HCT116 (cell line): Measurements from ENCODE around the gene WDR88. TPM values are rescaled to one million over a fixed set of nuclear protein-coding genes. Genes with fewer than 3 reads are reported as not detected.

Source experiments
- ATAC-seq: fragments of 200-7000 bp; cut with Tn5 transposase; 2 replicates; pipeline ENCODE4 v1.9.1; 2020; ENCODE audit warnings: mild to moderate bottlenecking, moderate library complexity
- BruUV-seq: library from RNA; stranded (reverse); fragments of 400-500 nt; replicated peaks from 2 replicates; lab custom pipeline; 2021; lab: Mats Ljungman, UMichigan
- CTCF ChIA-PET: fragments of 300-600 bp; sonication (Branson Sonifier 250); formaldehyde crosslinking; loops from one replicate; lab custom pipeline; 2021; ENCODE audit warnings: antibody characterized with exemption; lab: Charles Lee
- POLR2A ChIA-PET: fragments of 300-600, 350-600 bp; sonication (Branson Sonifier 250); formaldehyde crosslinking; loops from one replicate; lab custom pipeline; 2021; ENCODE audit warnings: antibody characterized with exemption; lab: Charles Lee
- RAD21 ChIA-PET, 2 experiments: fragments of 300-600 bp; sonication (Branson Sonifier 250); formaldehyde crosslinking; loops; one replicate each; lab custom pipeline; 2023; ENCODE audit warnings: low total read pairs in 2 of 2; ENCODE audit not compliant: uncharacterized antibody in 2 of 2, unreplicated experiment in 2 of 2, low non-redundant PET in 1 of 2; lab: Charles Lee
- DNase-seq: peaks from one replicate; pipeline ENCODE4 v3.0.0-alpha.2; 2010; ENCODE audit warnings: low read depth, low spot score
- H2AFZ ChIP-seq: fragments of 200-600 bp; shearing (Covaris generic), sonication (generic); 2 replicates; pipeline ENCODE4 v1.6.1; 2017; ENCODE audit warnings: low read depth, mixed run types, mixed read lengths, antibody characterized with exemption, low read length; ENCODE audit not compliant: poor library complexity, severe bottlenecking
- H3K27ac ChIP-seq: 2 replicates; pipeline ENCODE4 v1.5.1; 2012; ENCODE audit warnings: low read depth, low read length
- H3K27me3 ChIP-seq: fragments of 200-600 bp; sonication (generic); 2 replicates; pipeline ENCODE4 v1.6.1; 2016; ENCODE audit warnings: mixed run types, low read length, mixed read lengths; ENCODE audit not compliant: insufficient read depth
- H3K36me3 ChIP-seq, 2 experiments: fragments of 200-500 bp in 1 of 2; fragments of 200-600 bp in 1 of 2; sonication (Bioruptor generic) in 1 of 2; sonication (generic) in 1 of 2; 2 replicates each; pipeline versions ENCODE4 v1.5.1 to v1.6.1; 2014 to 2016; ENCODE audit warnings: low read length in 2 of 2, inconsistent platforms in 1 of 2, mixed read lengths in 1 of 2, mixed run types in 1 of 2; ENCODE audit not compliant: insufficient read depth in 2 of 2, control insufficient read depth in 1 of 2
- H3K4me1 ChIP-seq, 2 experiments: fragments of 200-600 bp in 1 of 2; sonication (generic) in 1 of 2; 2 replicates each; pipeline versions ENCODE4 v1.5.1 to v1.6.1; 2012 to 2017; ENCODE audit warnings: low read length in 2 of 2, inconsistent platforms in 1 of 2, mild to moderate bottlenecking in 1 of 2, mixed read lengths in 1 of 2, mixed run types in 1 of 2, moderate library complexity in 1 of 2; ENCODE audit not compliant: insufficient read depth in 2 of 2, control insufficient read depth in 1 of 2
- H3K4me2 ChIP-seq: fragments of 200-600 bp; sonication (generic); 2 replicates; pipeline ENCODE4 v1.6.1; 2017; ENCODE audit warnings: mixed run types, low read length, mixed read lengths
- H3K4me3 ChIP-seq, 2 experiments: fragments of 200-600 bp in 1 of 2; sonication (generic) in 1 of 2; replicated peaks in 1 of 2; 2 replicates each; pipeline ENCODE4 v1.5.1; 2011 to 2016; ENCODE audit warnings: low read length in 2 of 2, control low read depth in 1 of 2, low read depth in 1 of 2, mild to moderate bottlenecking in 1 of 2, mixed read lengths in 1 of 2, mixed run types in 1 of 2
- H3K79me2 ChIP-seq: fragments of 200-600 bp; sonication (generic); 2 replicates; pipeline ENCODE4 v1.6.1; 2017; ENCODE audit warnings: mild to moderate bottlenecking, mixed run types, low read length, moderate library complexity, mixed read lengths; ENCODE audit not compliant: insufficient read depth
- H3K9ac ChIP-seq: fragments of 200-600 bp; sonication (generic); 2 replicates; pipeline ENCODE4 v1.6.1; 2016; ENCODE audit warnings: low read length, mixed read lengths
- H3K9me2 ChIP-seq: fragments of 200-600 bp; sonication (generic), shearing (Covaris generic); 2 replicates; pipeline ENCODE4 v1.6.1; 2017; ENCODE audit warnings: mixed run types, mild to moderate bottlenecking, moderate library complexity; ENCODE audit not compliant: insufficient read depth
- H3K9me3 ChIP-seq, 2 experiments: fragments of 200-500 bp in 1 of 2; fragments of 200-600 bp in 1 of 2; sonication (Bioruptor generic) in 1 of 2; sonication (generic) in 1 of 2; 2 replicates each; pipeline ENCODE4 v1.6.1; 2014 to 2017; ENCODE audit warnings: low read length in 2 of 2, mixed read lengths in 2 of 2, inconsistent platforms in 1 of 2, low read depth in 1 of 2, mild to moderate bottlenecking in 1 of 2, mixed run types in 1 of 2, moderate library complexity in 1 of 2; ENCODE audit not compliant: control insufficient read depth in 1 of 2, insufficient read depth in 1 of 2
- H4K20me1 ChIP-seq: fragments of 200-600 bp; sonication (generic), shearing (Covaris generic); 2 replicates; pipeline ENCODE4 v1.6.1; 2017; ENCODE audit warnings: mixed run types, mild to moderate bottlenecking, moderate library complexity; ENCODE audit not compliant: insufficient read depth
- ATF3 ChIP-seq: IDR thresholded peaks from 2 replicates; pipeline ENCODE4 v1.6.1; 2012
- CBX3 ChIP-seq: IDR thresholded peaks from 2 replicates; pipeline ENCODE4 v1.6.1; 2012; ENCODE audit warnings: low read depth
- CEBPB ChIP-seq: IDR thresholded peaks from 2 replicates; pipeline ENCODE4 v1.6.1; 2012; ENCODE audit warnings: low read depth
- ELF1 ChIP-seq: IDR thresholded peaks from 2 replicates; pipeline ENCODE4 v1.6.1; 2012; ENCODE audit warnings: low read depth, borderline replicate concordance
- EZH2phosphoT487 ChIP-seq: fragments of 200-600 bp; IDR thresholded peaks from 2 replicates; pipeline ENCODE4 v1.6.1; 2018; ENCODE audit warnings: antibody characterized with exemption, borderline replicate concordance
- SIN3A ChIP-seq: IDR thresholded peaks from 2 replicates; pipeline ENCODE4 v1.6.1; 2012; ENCODE audit warnings: low read depth
- SP1 ChIP-seq: IDR thresholded peaks from 2 replicates; pipeline ENCODE4 v1.6.1; 2012; ENCODE audit warnings: low read depth
- SRF ChIP-seq: IDR thresholded peaks from 2 replicates; pipeline ENCODE4 v1.6.1; 2012; ENCODE audit warnings: low read depth
- TCF7L2 ChIP-seq: IDR thresholded peaks from 2 replicates; pipeline ENCODE4 v1.7.0; 2011; ENCODE audit warnings: borderline replicate concordance, inconsistent platforms; ENCODE audit not compliant: insufficient read depth, insufficient read length; ENCODE audit errors: extremely low read depth
- YY1 ChIP-seq: IDR thresholded peaks from 2 replicates; pipeline ENCODE4 v1.6.1; 2011; ENCODE audit warnings: low read length, low read depth, moderate library complexity, mild to moderate bottlenecking; ENCODE audit not compliant: insufficient replicate concordance; ENCODE audit errors: extremely low read depth
- ZFX ChIP-seq: fragments of 450-650 bp; IDR thresholded peaks from 2 replicates; pipeline ENCODE4 v1.6.1; 2017
- ZNF274 ChIP-seq: fragments of 200-500 bp; sonication (Bioruptor generic); IDR thresholded peaks from 2 replicates; pipeline ENCODE4 v1.6.1; 2014; ENCODE audit warnings: mild to moderate bottlenecking, low read depth, low read length, inconsistent platforms
- intact Hi-C: fragments of 100-400 bp; cut with micrococcal nuclease; formaldehyde crosslinking; loops from 2 replicates; pipeline ENCODE4 v1.10.0; 2022
- total RNA-seq: library from RNA; stranded (reverse); gene quantifications from one replicate; pipeline ENCODE4 v1.2.1, GENCODE V29; 2021; ENCODE audit not compliant: unreplicated experiment
- TF ChIP-seq, protein P1 (sequence below), 3 experiments: fragments of 200-600 bp in 1 of 3; sonication (generic) in 1 of 3; IDR thresholded peaks in 2 of 3; conservative IDR thresholded peaks in 1 of 3; 2 replicates each; pipeline ENCODE4 v1.5.1; 2012 to 2017; ENCODE audit warnings: low read depth in 2 of 3, low read length in 2 of 3, antibody characterized with exemption in 1 of 3, borderline replicate concordance in 1 of 3, control low read depth in 1 of 3, mild to moderate bottlenecking in 1 of 3, mixed read lengths in 1 of 3, mixed run types in 1 of 3, moderate library complexity in 1 of 3; ENCODE audit not compliant: insufficient read depth in 1 of 3

Gene WDR88
- total RNA-seq, 1 experiment from 2014 or later = not detected

DNA sequence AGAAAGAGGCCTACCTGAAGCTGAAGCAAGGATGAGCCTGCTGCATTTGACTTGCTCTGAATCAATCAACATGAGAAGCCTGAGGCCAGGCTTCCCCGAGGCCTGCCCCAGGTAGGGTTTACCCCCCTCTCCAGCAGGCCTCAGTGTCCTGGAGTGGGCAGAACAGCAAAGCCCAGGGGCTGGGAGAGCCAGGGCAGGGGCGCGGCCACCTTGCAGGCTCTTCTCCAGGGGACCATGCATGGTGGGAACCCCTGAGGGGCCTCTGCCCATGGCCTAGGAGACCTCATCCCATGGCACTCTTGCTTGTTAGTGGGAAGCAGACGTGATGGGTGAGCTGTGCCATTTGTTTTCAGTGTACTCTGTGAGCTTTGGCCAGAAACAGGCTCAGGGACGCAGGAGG lies 42.3 kb downstream of the WDR88 start:
- ATAC-seq (no peak), DNase-seq (no peak)
- H2AFZ ChIP-seq = no peak overlapping the region
- no TSS peak for BruUV-seq
- intact Hi-C loops = loop anchor here (10.0 kb wide), 1 partner anchor 1181 kb away; no protein-coding TSS in a partner anchor
- CTCF ChIA-PET = interaction anchor here (1.3 kb wide), 1 partner anchor 10 kb away, joined by 4 read pairs; no protein-coding TSS in a partner anchor
- no peak overlapping the region for H3K4me2 ChIP-seq
- no peak overlapping the region for H3K27ac ChIP-seq
- H3K79me2 ChIP-seq = 0 out of 2 replicates have a peak, but pooled peaks cover 3% of the 10 kb centered on the region
- H3K27me3 ChIP-seq = no peaks in the 10 kb centered on the region
- no peak overlapping the region for H3K4me3 ChIP-seq
- H3K9me2 ChIP-seq = no peaks in the 10 kb centered on the region
- no peak overlapping the region for H3K9ac ChIP-seq
- RAD21 ChIA-PET = no interaction called here
- H4K20me1 ChIP-seq = no peaks in the 10 kb centered on the region
- POLR2A ChIA-PET = no interaction called here
- no peaks in the 10 kb centered on the region for H3K9me3 ChIP-seq
- no peaks in the 10 kb centered on the region for H3K36me3 ChIP-seq
- H3K4me1 ChIP-seq = peaks cover 24 to 36% of the 10 kb centered on the region in 2 experiments
- no peak for TF ChIP-seq ELF1

- 0 out of 2 replicates have a peak, but pooled peaks cover 3% of the 10 kb centered on the region for H3K79me2 ChIP-seq
- H3K4me2 ChIP-seq = peak overlapping the region; percentile 94
- ChIA-PET RAD21 (no interaction called here), POLR2A (no interaction called here), CTCF (interaction anchor here (1.2 to 1.3 kb wide), 2 partner anchors 9 kb away, joined by 3 to 4 read pairs; no protein-coding TSS in a partner anchor)
- no TSS peak for BruUV-seq
- H4K20me1 ChIP-seq = no peaks in the 10 kb centered on the region
- H3K4me3 ChIP-seq = peak overlapping the region in 1 of 2 experiments; percentile 85; a peak in 3 of 4 replicates
- intact Hi-C loops = loop anchor here (5.0 to 10.0 kb wide), 2 partner anchors 203 to 1180 kb away; partner anchors contain the start of genes CEP89 and FAAP24
- H3K36me3 ChIP-seq = no peaks in the 10 kb centered on the region
- ATAC-seq = no peak
- H3K27me3 ChIP-seq = no peaks in the 10 kb centered on the region
- H3K9me2 ChIP-seq = no peaks in the 10 kb centered on the region
- peaks cover 24 to 36% of the 10 kb centered on the region in 2 experiments for H3K4me1 ChIP-seq
- 0 out of 2 replicates have a peak overlapping the region, but pooled peaks have one; percentile 85 for H3K9ac ChIP-seq
- H2AFZ ChIP-seq = no peak overlapping the region
- no peak overlapping the region for H3K27ac ChIP-seq
- TF ChIP-seq SP1 (no peak), CEBPB (no peak), TCF7L2 (no peak), CBX3 (no peak), ZNF274 (no peak), SRF (no peak), EZH2phosphoT487 (no peak), SIN3A (no peak), ATF3 (no peak), ZFX (no peak), YY1 (no peak)
- TF ChIP-seq, protein P1, sequence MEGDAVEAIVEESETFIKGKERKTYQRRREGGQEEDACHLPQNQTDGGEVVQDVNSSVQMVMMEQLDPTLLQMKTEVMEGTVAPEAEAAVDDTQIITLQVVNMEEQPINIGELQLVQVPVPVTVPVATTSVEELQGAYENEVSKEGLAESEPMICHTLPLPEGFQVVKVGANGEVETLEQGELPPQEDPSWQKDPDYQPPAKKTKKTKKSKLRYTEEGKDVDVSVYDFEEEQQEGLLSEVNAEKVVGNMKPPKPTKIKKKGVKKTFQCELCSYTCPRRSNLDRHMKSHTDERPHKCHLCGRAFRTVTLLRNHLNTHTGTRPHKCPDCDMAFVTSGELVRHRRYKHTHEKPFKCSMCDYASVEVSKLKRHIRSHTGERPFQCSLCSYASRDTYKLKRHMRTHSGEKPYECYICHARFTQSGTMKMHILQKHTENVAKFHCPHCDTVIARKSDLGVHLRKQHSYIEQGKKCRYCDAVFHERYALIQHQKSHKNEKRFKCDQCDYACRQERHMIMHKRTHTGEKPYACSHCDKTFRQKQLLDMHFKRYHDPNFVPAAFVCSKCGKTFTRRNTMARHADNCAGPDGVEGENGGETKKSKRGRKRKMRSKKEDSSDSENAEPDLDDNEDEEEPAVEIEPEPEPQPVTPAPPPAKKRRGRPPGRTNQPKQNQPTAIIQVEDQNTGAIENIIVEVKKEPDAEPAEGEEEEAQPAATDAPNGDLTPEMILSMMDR (IDR thresholded peaks at IDR 0.05 in 2 of 3, conservative IDR thresholded peaks at IDR 0.05 in 1 of 3; ENCODE audit: borderline replicate concordance in 1 of 3, insufficient read depth in 1 of 3, low read depth in 2 of 3, low read length in 2 of 3) = no peak
- TF ChIP-seq, all 23 proteins: peak for 0
- no peak for DNase-seq
- H3K9me3 ChIP-seq = no peaks in the 10 kb centered on the region
These were observed 43.4 kb downstream of the WDR88 start for GRCh38 chr19:33175156-33175782.
